Measurements from ENCODE around the gene MTUS2.

- TF ChIP-seq YY1 (IDR thresholded peaks at IDR 0.05; ENCODE audit: insufficient read depth, insufficient read length) = no peak
- no peak for TF ChIP-seq ZNF274 (IDR thresholded peaks at IDR 0.05; ENCODE audit: low read depth, low read length)
- no peak for TF ChIP-seq SUZ12 (IDR thresholded peaks at IDR 0.05; ENCODE audit: extremely low read depth, insufficient read depth, insufficient read length)
Measured at GRCh38 chr13:29436721-29437280, 616.7 kb downstream of the MTUS2 start.
